ENCODE measurements around the gene BORCS8.

GRCh38 chr19:19223060-19223459 is 31.1 kb upstream of the BORCS8 start:
- TF ChIP-seq CTCF (IDR thresholded peaks at IDR 0.05; ENCODE audit: insufficient read depth, low read depth, low read length) (no peak), EZH2 (IDR thresholded peaks at IDR 0.05; ENCODE audit: insufficient read depth, low read length) (no peak)

Measured in astrocyte (in vitro differentiated cells and primary cell).